HCT116 (cell line): ENCODE results near the gene PPP1R12B.

Experiments
- CTCF ChIP-seq, 3 experiments: fragments of 200-600 bp in 1 of 3; sonication (generic) in 1 of 3; IDR thresholded peaks in 2 of 3; conservative IDR thresholded peaks in 1 of 3; 2 replicates each; pipeline ENCODE4 v1.5.1; 2012 to 2017; ENCODE audit warnings: low read depth in 2 of 3, low read length in 2 of 3, antibody characterized with exemption in 1 of 3, borderline replicate concordance in 1 of 3, control low read depth in 1 of 3, mild to moderate bottlenecking in 1 of 3, mixed read lengths in 1 of 3, mixed run types in 1 of 3, moderate library complexity in 1 of 3; ENCODE audit not compliant: insufficient read depth in 1 of 3
- EZH2 ChIP-seq: fragments of 200-600 bp; sonication (generic); IDR thresholded peaks from 2 replicates; pipeline ENCODE4 v1.6.1; 2017; ENCODE audit warnings: antibody characterized with exemption, mixed run types
- EZH2phosphoT487 ChIP-seq: fragments of 200-600 bp; IDR thresholded peaks from 2 replicates; pipeline ENCODE4 v1.6.1; 2018; ENCODE audit warnings: antibody characterized with exemption, borderline replicate concordance
- MAX ChIP-seq: IDR thresholded peaks from 2 replicates; pipeline ENCODE4 v1.6.1; 2012
- POLR2A ChIP-seq: IDR thresholded peaks from 2 replicates; pipeline ENCODE4 v1.7.0; 2011; ENCODE audit warnings: borderline replicate concordance; ENCODE audit not compliant: insufficient read depth, insufficient read length; ENCODE audit errors: extremely low read depth
- POLR2AphosphoS5 ChIP-seq: IDR thresholded peaks from 2 replicates; pipeline ENCODE4 v1.6.1; 2011; ENCODE audit warnings: mild to moderate bottlenecking, low read depth, low read length, moderate library complexity
- REST ChIP-seq: IDR thresholded peaks from 2 replicates; pipeline ENCODE4 v1.6.1; 2012; ENCODE audit warnings: low read depth
- SRF ChIP-seq: IDR thresholded peaks from 2 replicates; pipeline ENCODE4 v1.6.1; 2012; ENCODE audit warnings: low read depth
- YY1 ChIP-seq: IDR thresholded peaks from 2 replicates; pipeline ENCODE4 v1.6.1; 2011; ENCODE audit warnings: low read length, low read depth, moderate library complexity, mild to moderate bottlenecking; ENCODE audit not compliant: insufficient replicate concordance; ENCODE audit errors: extremely low read depth

- TF ChIP-seq POLR2AphosphoS5, result no peak
- TF ChIP-seq CTCF (IDR thresholded peaks at IDR 0.05 in 2 of 3, conservative IDR thresholded peaks at IDR 0.05 in 1 of 3; ENCODE audit: borderline replicate concordance in 1 of 3, insufficient read depth in 1 of 3, low read depth in 2 of 3, low read length in 2 of 3), result no peak
- no peak for TF ChIP-seq EZH2
- TF ChIP-seq SRF, result no peak
- no peak for TF ChIP-seq POLR2A
- TF ChIP-seq REST, result no peak
- TF ChIP-seq YY1, result no peak
- TF ChIP-seq EZH2phosphoT487, result no peak
- TF ChIP-seq MAX, result no peak
These were observed 282.0 kb downstream of the PPP1R12B start for GRCh38 chr1:202630541-202630940.
